NCI-H82 (cell line): ENCODE results near the gene ANKRD62.

Experiments
- DNase-seq: peaks from one replicate; lab custom pipeline; 2025; lab: John Stamatoyannopoulos, UW

The ANKRD62 gene

GRCh38 chr18:12093520-12094257 lies at the start of gene ANKRD62:
Gene ANKRD62 (plus strand): TSS chr18:12093843. CDS start chr18:12094018, 175 bp downstream.
- no peak for DNase-seq

- no peak for DNase-seq
Observed at GRCh38 chr18:12044591-12044990, 49.1 kb upstream of the ANKRD62 start.

GRCh38 chr18:12046046-12046750 lies 47.4 kb upstream of the ANKRD62 start:
- no peak for DNase-seq

- DNase-seq: peak; percentile 38
Observed at GRCh38 chr18:12046751-12047335, 46.8 kb upstream of the ANKRD62 start.

GRCh38 chr18:12048010-12048826 lies 45.4 kb upstream of the ANKRD62 start:
- no peak for DNase-seq

- no peak for DNase-seq
Observed at GRCh38 chr18:12048827-12049175, 44.8 kb upstream of the ANKRD62 start.

GRCh38 chr18:12049978-12050811 lies 43.4 kb upstream of the ANKRD62 start:
- no peak for DNase-seq

GRCh38 chr18:12052866-12053265 lies 40.8 kb upstream of the ANKRD62 start:
- DNase-seq: no peak

GRCh38 chr18:12053289-12053688 lies 40.4 kb upstream of the ANKRD62 start:
- DNase-seq: no peak

GRCh38 chr18:12056034-12056883 lies 37.4 kb upstream of the ANKRD62 start:
- DNase-seq: no peak

GRCh38 chr18:12056884-12057402 lies 36.7 kb upstream of the ANKRD62 start:
- no peak for DNase-seq

- DNase-seq: peak; percentile 11
Observed at GRCh38 chr18:12057419-12058039, 36.1 kb upstream of the ANKRD62 start.

- no peak for DNase-seq
Observed at GRCh38 chr18:12059334-12060181, 34.1 kb upstream of the ANKRD62 start.

GRCh38 chr18:12060182-12060870 lies 33.3 kb upstream of the ANKRD62 start:
- DNase-seq: no peak

- DNase-seq: no peak
Observed at GRCh38 chr18:12061685-12062084, 32.0 kb upstream of the ANKRD62 start.

GRCh38 chr18:12062974-12063373 lies 30.7 kb upstream of the ANKRD62 start:
- DNase-seq: no peak

- no peak for DNase-seq
Observed at GRCh38 chr18:12064086-12064763, 29.4 kb upstream of the ANKRD62 start.

GRCh38 chr18:12065397-12065796 lies 28.2 kb upstream of the ANKRD62 start:
- DNase-seq: no peak
